HCT116 (cell line): Measurements from ENCODE around the gene CYBA. TPM values are rescaled to one million over a fixed set of nuclear protein-coding genes. Genes with fewer than 3 reads are reported as not detected.

Experiments
- ATAC-seq: fragments of 200-7000 bp; cut with Tn5 transposase; 2 replicates; pipeline ENCODE4 v1.9.1; 2020; ENCODE audit warnings: mild to moderate bottlenecking, moderate library complexity
- BruUV-seq: library from RNA; stranded (reverse); fragments of 400-500 nt; replicated peaks from 2 replicates; lab custom pipeline; 2021; lab: Mats Ljungman, UMichigan
- CTCF ChIA-PET: fragments of 300-600 bp; sonication (Branson Sonifier 250); formaldehyde crosslinking; loops from one replicate; lab custom pipeline; 2021; ENCODE audit warnings: antibody characterized with exemption; lab: Charles Lee
- POLR2A ChIA-PET: fragments of 300-600, 350-600 bp; sonication (Branson Sonifier 250); formaldehyde crosslinking; loops from one replicate; lab custom pipeline; 2021; ENCODE audit warnings: antibody characterized with exemption; lab: Charles Lee
- RAD21 ChIA-PET, 2 experiments: fragments of 300-600 bp; sonication (Branson Sonifier 250); formaldehyde crosslinking; loops; one replicate each; lab custom pipeline; 2023; ENCODE audit warnings: low total read pairs in 2 of 2; ENCODE audit not compliant: uncharacterized antibody in 2 of 2, unreplicated experiment in 2 of 2, low non-redundant PET in 1 of 2; lab: Charles Lee
- DNase-seq: peaks from one replicate; pipeline ENCODE4 v3.0.0-alpha.2; 2010; ENCODE audit warnings: low read depth, low spot score
- H2AFZ ChIP-seq: fragments of 200-600 bp; shearing (Covaris generic), sonication (generic); 2 replicates; pipeline ENCODE4 v1.6.1; 2017; ENCODE audit warnings: low read depth, mixed run types, mixed read lengths, antibody characterized with exemption, low read length; ENCODE audit not compliant: poor library complexity, severe bottlenecking
- H3K27ac ChIP-seq: 2 replicates; pipeline ENCODE4 v1.5.1; 2012; ENCODE audit warnings: low read depth, low read length
- H3K27me3 ChIP-seq: fragments of 200-600 bp; sonication (generic); 2 replicates; pipeline ENCODE4 v1.6.1; 2016; ENCODE audit warnings: mixed run types, low read length, mixed read lengths; ENCODE audit not compliant: insufficient read depth
- H3K36me3 ChIP-seq, 2 experiments: fragments of 200-500 bp in 1 of 2; fragments of 200-600 bp in 1 of 2; sonication (Bioruptor generic) in 1 of 2; sonication (generic) in 1 of 2; 2 replicates each; pipeline versions ENCODE4 v1.5.1 to v1.6.1; 2014 to 2016; ENCODE audit warnings: low read length in 2 of 2, inconsistent platforms in 1 of 2, mixed read lengths in 1 of 2, mixed run types in 1 of 2; ENCODE audit not compliant: insufficient read depth in 2 of 2, control insufficient read depth in 1 of 2
- H3K4me1 ChIP-seq, 2 experiments: fragments of 200-600 bp in 1 of 2; sonication (generic) in 1 of 2; 2 replicates each; pipeline versions ENCODE4 v1.5.1 to v1.6.1; 2012 to 2017; ENCODE audit warnings: low read length in 2 of 2, inconsistent platforms in 1 of 2, mild to moderate bottlenecking in 1 of 2, mixed read lengths in 1 of 2, mixed run types in 1 of 2, moderate library complexity in 1 of 2; ENCODE audit not compliant: insufficient read depth in 2 of 2, control insufficient read depth in 1 of 2
- H3K4me2 ChIP-seq: fragments of 200-600 bp; sonication (generic); 2 replicates; pipeline ENCODE4 v1.6.1; 2017; ENCODE audit warnings: mixed run types, low read length, mixed read lengths
- H3K4me3 ChIP-seq, 2 experiments: fragments of 200-600 bp in 1 of 2; sonication (generic) in 1 of 2; replicated peaks in 1 of 2; 2 replicates each; pipeline ENCODE4 v1.5.1; 2011 to 2016; ENCODE audit warnings: low read length in 2 of 2, control low read depth in 1 of 2, low read depth in 1 of 2, mild to moderate bottlenecking in 1 of 2, mixed read lengths in 1 of 2, mixed run types in 1 of 2
- H3K79me2 ChIP-seq: fragments of 200-600 bp; sonication (generic); 2 replicates; pipeline ENCODE4 v1.6.1; 2017; ENCODE audit warnings: mild to moderate bottlenecking, mixed run types, low read length, moderate library complexity, mixed read lengths; ENCODE audit not compliant: insufficient read depth
- H3K9ac ChIP-seq: fragments of 200-600 bp; sonication (generic); 2 replicates; pipeline ENCODE4 v1.6.1; 2016; ENCODE audit warnings: low read length, mixed read lengths
- H3K9me2 ChIP-seq: fragments of 200-600 bp; sonication (generic), shearing (Covaris generic); 2 replicates; pipeline ENCODE4 v1.6.1; 2017; ENCODE audit warnings: mixed run types, mild to moderate bottlenecking, moderate library complexity; ENCODE audit not compliant: insufficient read depth
- H3K9me3 ChIP-seq, 2 experiments: fragments of 200-500 bp in 1 of 2; fragments of 200-600 bp in 1 of 2; sonication (Bioruptor generic) in 1 of 2; sonication (generic) in 1 of 2; 2 replicates each; pipeline ENCODE4 v1.6.1; 2014 to 2017; ENCODE audit warnings: low read length in 2 of 2, mixed read lengths in 2 of 2, inconsistent platforms in 1 of 2, low read depth in 1 of 2, mild to moderate bottlenecking in 1 of 2, mixed run types in 1 of 2, moderate library complexity in 1 of 2; ENCODE audit not compliant: control insufficient read depth in 1 of 2, insufficient read depth in 1 of 2
- H4K20me1 ChIP-seq: fragments of 200-600 bp; sonication (generic), shearing (Covaris generic); 2 replicates; pipeline ENCODE4 v1.6.1; 2017; ENCODE audit warnings: mixed run types, mild to moderate bottlenecking, moderate library complexity; ENCODE audit not compliant: insufficient read depth
- EGR1 ChIP-seq: IDR thresholded peaks from 2 replicates; pipeline ENCODE4 v1.6.1; 2012; ENCODE audit warnings: low read depth
- POLR2AphosphoS5 ChIP-seq: IDR thresholded peaks from 2 replicates; pipeline ENCODE4 v1.6.1; 2011; ENCODE audit warnings: mild to moderate bottlenecking, low read depth, low read length, moderate library complexity
- TCF7L2 ChIP-seq: IDR thresholded peaks from 2 replicates; pipeline ENCODE4 v1.7.0; 2011; ENCODE audit warnings: borderline replicate concordance, inconsistent platforms; ENCODE audit not compliant: insufficient read depth, insufficient read length; ENCODE audit errors: extremely low read depth
- ZNF274 ChIP-seq: fragments of 200-500 bp; sonication (Bioruptor generic); IDR thresholded peaks from 2 replicates; pipeline ENCODE4 v1.6.1; 2014; ENCODE audit warnings: mild to moderate bottlenecking, low read depth, low read length, inconsistent platforms
- intact Hi-C: fragments of 100-400 bp; cut with micrococcal nuclease; formaldehyde crosslinking; loops from 2 replicates; pipeline ENCODE4 v1.10.0; 2022
- total RNA-seq: library from RNA; stranded (reverse); gene quantifications from one replicate; pipeline ENCODE4 v1.2.1, GENCODE V29; 2021; ENCODE audit not compliant: unreplicated experiment
- TF ChIP-seq, protein P1 (sequence below), 3 experiments: fragments of 200-600 bp in 1 of 3; sonication (generic) in 1 of 3; IDR thresholded peaks in 2 of 3; conservative IDR thresholded peaks in 1 of 3; 2 replicates each; pipeline ENCODE4 v1.5.1; 2012 to 2017; ENCODE audit warnings: low read depth in 2 of 3, low read length in 2 of 3, antibody characterized with exemption in 1 of 3, borderline replicate concordance in 1 of 3, control low read depth in 1 of 3, mild to moderate bottlenecking in 1 of 3, mixed read lengths in 1 of 3, mixed run types in 1 of 3, moderate library complexity in 1 of 3; ENCODE audit not compliant: insufficient read depth in 1 of 3

Gene CYBA
- total RNA-seq, 1 experiment from 2014 or later, result 321 TPM

DNA sequence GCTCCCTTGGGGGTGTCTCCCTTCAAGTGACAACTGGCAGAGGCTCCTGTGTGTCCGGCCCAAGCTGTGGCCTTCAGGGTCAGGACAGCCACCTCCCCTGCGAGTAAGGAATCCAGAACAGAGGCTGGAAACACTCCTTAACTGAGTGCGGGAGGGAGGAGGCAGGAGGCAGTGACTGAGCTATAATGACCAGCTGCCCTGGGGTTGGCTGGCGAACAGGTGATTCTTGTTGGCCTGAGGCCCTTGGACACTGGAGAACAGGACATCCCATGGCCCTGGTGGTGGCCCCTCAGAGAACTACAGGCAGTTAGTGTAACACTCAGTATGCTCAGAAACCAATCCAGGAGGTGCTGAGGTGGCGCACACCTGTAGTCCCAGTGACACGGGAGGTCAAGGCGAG lies 44.9 kb upstream of the CYBA start:
- no peak for ATAC-seq
- no TSS peak for BruUV-seq
- no peak overlapping the region for H2AFZ ChIP-seq
- POLR2A ChIA-PET, result no interaction called here
- DNase-seq, result no peak
- H3K9me3 ChIP-seq, result no peaks in the 10 kb centered on the region
- H3K79me2 ChIP-seq, result no peaks in the 10 kb centered on the region
- peaks cover 2 to 3% of the 10 kb centered on the region in 2 experiments; a peak in 1 of 4 replicates for H3K36me3 ChIP-seq
- H3K27ac ChIP-seq, result no peak overlapping the region
- TF ChIP-seq EGR1, result no peak
- no peak for TF ChIP-seq TCF7L2
- TF ChIP-seq ZNF274, result no peak
- intact Hi-C loops, result no loop called here
- H3K9ac ChIP-seq, result no peak overlapping the region
- no peak overlapping the region for H3K4me3 ChIP-seq
- no peaks in the 10 kb centered on the region for H3K9me2 ChIP-seq
- H4K20me1 ChIP-seq, result no peaks in the 10 kb centered on the region
- CTCF ChIA-PET, result no interaction called here
- no peak overlapping the region for H3K4me2 ChIP-seq
- RAD21 ChIA-PET, result no interaction called here
- H3K27me3 ChIP-seq, result no peaks in the 10 kb centered on the region
- H3K4me1 ChIP-seq, result no peaks in the 10 kb centered on the region

DNA sequence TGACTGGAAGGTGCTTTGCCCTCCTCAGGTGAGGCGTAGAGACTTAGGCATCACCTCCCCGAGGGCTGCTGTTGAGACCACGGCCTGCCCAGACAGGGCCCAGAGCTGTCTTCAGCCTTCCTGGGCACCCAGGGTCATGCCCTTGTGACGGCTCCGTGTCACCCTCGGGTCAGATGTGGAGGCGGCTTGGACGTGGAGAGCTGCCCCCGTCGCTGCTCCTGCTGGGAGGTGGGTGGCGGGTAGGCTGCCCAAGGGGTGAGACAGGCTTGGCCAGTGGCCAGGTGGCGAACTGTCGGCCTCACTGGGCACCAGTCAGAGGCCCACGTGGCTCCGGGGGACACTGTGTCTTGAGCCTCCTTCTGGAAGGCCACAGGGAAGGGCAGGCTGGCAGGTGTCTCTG lies 44.4 kb upstream of the CYBA start:
- no peak for DNase-seq
- Histone ChIP-seq H3K4me2 (no peak overlapping the region), H3K36me3 (peaks cover 1 to 3% of the 10 kb centered on the region in 2 experiments; a peak in 1 of 4 replicates), H3K9ac (no peak overlapping the region), H3K4me1 (no peaks in the 10 kb centered on the region), H3K27ac (no peak overlapping the region), H3K4me3 (no peak overlapping the region), H3K9me2 (no peaks in the 10 kb centered on the region), H3K27me3 (no peaks in the 10 kb centered on the region), H3K9me3 (no peaks in the 10 kb centered on the region), H4K20me1 (no peaks in the 10 kb centered on the region), H3K79me2 (no peaks in the 10 kb centered on the region), H2AFZ (no peak overlapping the region)
- ChIA-PET POLR2A (no interaction called here), CTCF (no interaction called here), RAD21 (no interaction called here)
- intact Hi-C loops, result no loop called here
- ATAC-seq, result 0 out of 2 replicates have a peak, but pooled peaks have one; percentile 10
- no TSS peak for BruUV-seq
- 0 out of 2 replicates have a peak, but pooled peaks have one; percentile 4 for TF ChIP-seq POLR2AphosphoS5
- TF ChIP-seq, protein P1, sequence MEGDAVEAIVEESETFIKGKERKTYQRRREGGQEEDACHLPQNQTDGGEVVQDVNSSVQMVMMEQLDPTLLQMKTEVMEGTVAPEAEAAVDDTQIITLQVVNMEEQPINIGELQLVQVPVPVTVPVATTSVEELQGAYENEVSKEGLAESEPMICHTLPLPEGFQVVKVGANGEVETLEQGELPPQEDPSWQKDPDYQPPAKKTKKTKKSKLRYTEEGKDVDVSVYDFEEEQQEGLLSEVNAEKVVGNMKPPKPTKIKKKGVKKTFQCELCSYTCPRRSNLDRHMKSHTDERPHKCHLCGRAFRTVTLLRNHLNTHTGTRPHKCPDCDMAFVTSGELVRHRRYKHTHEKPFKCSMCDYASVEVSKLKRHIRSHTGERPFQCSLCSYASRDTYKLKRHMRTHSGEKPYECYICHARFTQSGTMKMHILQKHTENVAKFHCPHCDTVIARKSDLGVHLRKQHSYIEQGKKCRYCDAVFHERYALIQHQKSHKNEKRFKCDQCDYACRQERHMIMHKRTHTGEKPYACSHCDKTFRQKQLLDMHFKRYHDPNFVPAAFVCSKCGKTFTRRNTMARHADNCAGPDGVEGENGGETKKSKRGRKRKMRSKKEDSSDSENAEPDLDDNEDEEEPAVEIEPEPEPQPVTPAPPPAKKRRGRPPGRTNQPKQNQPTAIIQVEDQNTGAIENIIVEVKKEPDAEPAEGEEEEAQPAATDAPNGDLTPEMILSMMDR (IDR thresholded peaks at IDR 0.05 in 2 of 3, conservative IDR thresholded peaks at IDR 0.05 in 1 of 3; ENCODE audit: borderline replicate concordance in 1 of 3, insufficient read depth in 1 of 3, low read depth in 2 of 3, low read length in 2 of 3), result no peak
